CD14-positive monocyte (primary cell): ENCODE results near the gene SLC2A6. TPM values are rescaled to one million over a fixed set of nuclear protein-coding genes. Genes with fewer than 3 reads are reported as not detected.
A peak's percentile ranks its signal among the peaks of the same experiment; 100 is the strongest.

Experiments
- DNase-seq, 3 donors: peaks; one replicate each; pipeline ENCODE4 v3.0.0-alpha.2; 2011 to 2022
- H2AFZ ChIP-seq: 2 replicates; pipeline ENCODE4 v1.6.0; 2012; ENCODE audit warnings: mild to moderate bottlenecking, low read depth, low read length, inconsistent platforms; ENCODE audit not compliant: insufficient read depth, poor library complexity, severe bottlenecking
- H3K27ac ChIP-seq, 2 donors: 1 replicate in 1 of 2; 2 replicates in 1 of 2; pipeline ENCODE4 v1.5.1; 2012 to 2013; ENCODE audit warnings: low read length in 2 of 2, control low read depth in 1 of 2, inconsistent platforms in 1 of 2, low read depth in 1 of 2, mild to moderate bottlenecking in 1 of 2
- H3K27me3 ChIP-seq, 2 donors: one replicate each; pipeline versions ENCODE4 v1.6.0 to v1.6.1; 2011 to 2013; ENCODE audit warnings: low read length in 2 of 2; ENCODE audit not compliant: control insufficient read depth in 2 of 2, insufficient read depth in 2 of 2
- H3K36me3 ChIP-seq, 2 donors: replicated peaks in 1 of 2; 1 replicate in 1 of 2; 2 replicates in 1 of 2; pipeline versions ENCODE4 v1.5.1 to v1.6.1; 2012 to 2013; ENCODE audit warnings: low read length in 2 of 2, control low read depth in 1 of 2, inconsistent platforms in 1 of 2, mild to moderate bottlenecking in 1 of 2; ENCODE audit not compliant: insufficient read depth in 2 of 2, control insufficient read depth in 1 of 2
- H3K4me1 ChIP-seq, 2 donors: 1 replicate in 1 of 2; 2 replicates in 1 of 2; pipeline versions ENCODE4 v1.5.1 to v1.6.1; 2012 to 2013; ENCODE audit warnings: low read length in 2 of 2, control low read depth in 1 of 2, inconsistent platforms in 1 of 2, mild to moderate bottlenecking in 1 of 2, moderate library complexity in 1 of 2; ENCODE audit not compliant: insufficient read depth in 2 of 2, control insufficient read depth in 1 of 2
- H3K4me2 ChIP-seq: replicated peaks from 2 replicates; pipeline ENCODE3; 2012; ENCODE audit warnings: low read length, moderate library complexity, mild to moderate bottlenecking; ENCODE audit not compliant: poor library complexity, severe bottlenecking; ENCODE audit errors: extremely low read depth
- H3K4me3 ChIP-seq, 3 experiments: fragments of 200-600 bp in 1 of 3; sonication (generic) in 1 of 3; replicated peaks in 1 of 3; 1 replicate in 2 of 3; 2 replicates in 1 of 3; pipeline ENCODE4 v1.5.1; 2011 to 2013; ENCODE audit warnings: low read length in 3 of 3, mild to moderate bottlenecking in 3 of 3, control low read depth in 2 of 3, low read depth in 2 of 3, inconsistent platforms in 1 of 3, moderate library complexity in 1 of 3
- H3K79me2 ChIP-seq: 2 replicates; pipeline ENCODE4 v1.6.0; 2012; ENCODE audit warnings: mild to moderate bottlenecking, control low read depth, inconsistent platforms, low read length, moderate library complexity; ENCODE audit not compliant: insufficient read depth
- H3K9ac ChIP-seq: 2 replicates; pipeline ENCODE4 v1.6.0; 2017; ENCODE audit warnings: low read length, mild to moderate bottlenecking; ENCODE audit not compliant: insufficient read depth, poor library complexity, severe bottlenecking
- H3K9me3 ChIP-seq, 2 donors: replicated peaks in 1 of 2; 1 replicate in 1 of 2; 2 replicates in 1 of 2; pipeline versions ENCODE4 v1.5.1 to v1.6.1; 2012 to 2013; ENCODE audit warnings: low read length in 2 of 2, control low read depth in 1 of 2; ENCODE audit not compliant: control insufficient read depth in 1 of 2, insufficient read depth in 1 of 2
- H4K20me1 ChIP-seq: 2 replicates; pipeline ENCODE4 v1.6.0; 2012; ENCODE audit warnings: mild to moderate bottlenecking, low read length, control low read depth, moderate library complexity; ENCODE audit not compliant: insufficient read depth
- H3K27ac Mint-ChIP-seq, 7 donors: one replicate each; pipeline ENCODE4 v1.8.0; 2020; ENCODE audit warnings: mild to moderate bottlenecking in 7 of 7, mixed read lengths in 7 of 7, moderate library complexity in 6 of 7, inconsistent platforms in 2 of 7
- H3K27me3 Mint-ChIP-seq, 3 donors: one replicate each; pipeline ENCODE4 v1.8.0; 2021 to 2022; ENCODE audit warnings: low read depth in 3 of 3, mild to moderate bottlenecking in 3 of 3, mixed read lengths in 3 of 3, moderate library complexity in 3 of 3, inconsistent platforms in 1 of 3
- H3K36me3 Mint-ChIP-seq, 2 donors: one replicate each; pipeline ENCODE4 v1.8.0; 2020; ENCODE audit warnings: mixed read lengths in 2 of 2, inconsistent platforms in 1 of 2, mild to moderate bottlenecking in 1 of 2
- H3K4me1 Mint-ChIP-seq: one replicate; pipeline ENCODE4 v1.8.0; 2020; ENCODE audit warnings: mild to moderate bottlenecking, mixed read lengths
- H3K4me3 Mint-ChIP-seq, 2 donors: one replicate each; pipeline ENCODE4 v1.8.0; 2020; ENCODE audit warnings: mild to moderate bottlenecking in 2 of 2, mixed read lengths in 2 of 2, moderate library complexity in 1 of 2
- H3K9me3 Mint-ChIP-seq, 7 donors: one replicate each; pipeline ENCODE4 v1.8.0; 2020 to 2022; ENCODE audit warnings: mixed read lengths in 7 of 7, mild to moderate bottlenecking in 6 of 7, moderate library complexity in 6 of 7, inconsistent platforms in 2 of 7
- WGBS: methylation state at CpG from one replicate; pipeline ENCODE4 v1.1.5; 2013; ENCODE audit warnings: missing lambda C conversion rate; ENCODE audit not compliant: insufficient coverage; 5-methylcytosine and 5-hydroxymethylcytosine counted together
- intact Hi-C, 2 donors: fragments of 100-400 bp; cut with micrococcal nuclease; formaldehyde crosslinking; loops; one replicate each; pipeline versions ENCODE4 v1.15.0 to v1.15.1; 2023
- polyA plus RNA-seq, 3 donors: library from polyadenylated mRNA; depleted of rRNA in 1 of 3; unstranded in 2 of 3; stranded (reverse) in 1 of 3; fragments of 300-500 nt in 2 of 3; fragments of >200 nt in 1 of 3; fragmentation: Illumina TruSeq in 2 of 3; gene quantifications; 1 replicate in 2 of 3; 2 replicates in 1 of 3; pipeline ENCODE4 v1.2.3, GENCODE V29; 2012 to 2021
- TF ChIP-seq, protein P1 (sequence below): fragments of 200-600 bp; IDR thresholded peaks from one replicate; pipeline ENCODE4 v1.8.0; 2022; ENCODE audit warnings: antibody characterized with exemption, mild to moderate bottlenecking

Gene SLC2A6
- polyA plus RNA-seq, 3 donors = 43.2 to 127 (median 60.4) TPM

- Histone ChIP-seq H3K27me3 (no peaks in the 10 kb centered on the region), H2AFZ (no peak overlapping the region), H3K4me1 (no peaks in the 10 kb centered on the region), H3K4me3 (no peak overlapping the region), H3K36me3 (no peaks in the 10 kb centered on the region), H3K4me2 (no peak overlapping the region), H3K9me3 (no peaks in the 10 kb centered on the region), H3K27ac (no peak overlapping the region), H3K9ac (no peak overlapping the region), H3K79me2 (no peaks in the 10 kb centered on the region), H4K20me1 (no peaks in the 10 kb centered on the region)
- DNase-seq = no peak
- Mint-ChIP-seq H3K27me3 (peaks cover 3 to 9% (median 7%) of the 10 kb centered on the region in 3 donors), H3K36me3 (no peaks in the 10 kb centered on the region), H3K27ac (no peak overlapping the region), H3K9me3 (no peaks in the 10 kb centered on the region), H3K4me1 (no peaks in the 10 kb centered on the region), H3K4me3 (no peak overlapping the region)
- TF ChIP-seq, protein P1, sequence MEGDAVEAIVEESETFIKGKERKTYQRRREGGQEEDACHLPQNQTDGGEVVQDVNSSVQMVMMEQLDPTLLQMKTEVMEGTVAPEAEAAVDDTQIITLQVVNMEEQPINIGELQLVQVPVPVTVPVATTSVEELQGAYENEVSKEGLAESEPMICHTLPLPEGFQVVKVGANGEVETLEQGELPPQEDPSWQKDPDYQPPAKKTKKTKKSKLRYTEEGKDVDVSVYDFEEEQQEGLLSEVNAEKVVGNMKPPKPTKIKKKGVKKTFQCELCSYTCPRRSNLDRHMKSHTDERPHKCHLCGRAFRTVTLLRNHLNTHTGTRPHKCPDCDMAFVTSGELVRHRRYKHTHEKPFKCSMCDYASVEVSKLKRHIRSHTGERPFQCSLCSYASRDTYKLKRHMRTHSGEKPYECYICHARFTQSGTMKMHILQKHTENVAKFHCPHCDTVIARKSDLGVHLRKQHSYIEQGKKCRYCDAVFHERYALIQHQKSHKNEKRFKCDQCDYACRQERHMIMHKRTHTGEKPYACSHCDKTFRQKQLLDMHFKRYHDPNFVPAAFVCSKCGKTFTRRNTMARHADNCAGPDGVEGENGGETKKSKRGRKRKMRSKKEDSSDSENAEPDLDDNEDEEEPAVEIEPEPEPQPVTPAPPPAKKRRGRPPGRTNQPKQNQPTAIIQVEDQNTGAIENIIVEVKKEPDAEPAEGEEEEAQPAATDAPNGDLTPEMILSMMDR = no peak
- intact Hi-C loops = no loop called here
- 91% methylated on average over 22 of the region's 23 CpGs for WGBS
These were observed 33.5 kb downstream of the SLC2A6 start for GRCh38 chr9:133445293-133445969.

GRCh38 chr9:133443982-133444381 is 34.9 kb downstream of the SLC2A6 start:
- Histone ChIP-seq H3K27me3 (no peaks in the 10 kb centered on the region), H3K4me3 (no peak overlapping the region), H3K79me2 (no peaks in the 10 kb centered on the region), H3K4me1 (no peaks in the 10 kb centered on the region), H4K20me1 (no peaks in the 10 kb centered on the region), H3K27ac (no peak overlapping the region), H3K4me2 (no peak overlapping the region), H3K36me3 (no peaks in the 10 kb centered on the region), H3K9ac (no peak overlapping the region), H3K9me3 (no peaks in the 10 kb centered on the region), H2AFZ (no peak overlapping the region)
- WGBS = 100% methylated on average over 5 of the region's 8 CpGs
- Mint-ChIP-seq H3K27me3 (peaks cover 3 to 10% (median 7%) of the 10 kb centered on the region in 3 donors), H3K36me3 (no peaks in the 10 kb centered on the region), H3K9me3 (no peaks in the 10 kb centered on the region), H3K4me1 (no peaks in the 10 kb centered on the region), H3K27ac (peak overlapping the region in 1 of 7 donors; percentile 50), H3K4me3 (no peak overlapping the region)
- no peak for DNase-seq
- intact Hi-C loops = no loop called here
- TF ChIP-seq, protein P1 = no peak
